ENCODE measurements around the gene ZMYND19.
"Not testable (repeated sequence)": the region's sequence is repeated elsewhere in the genome, so short reads cannot be mapped to it uniquely, and the experiment has no call there.

The ZMYND19 gene

DNA sequence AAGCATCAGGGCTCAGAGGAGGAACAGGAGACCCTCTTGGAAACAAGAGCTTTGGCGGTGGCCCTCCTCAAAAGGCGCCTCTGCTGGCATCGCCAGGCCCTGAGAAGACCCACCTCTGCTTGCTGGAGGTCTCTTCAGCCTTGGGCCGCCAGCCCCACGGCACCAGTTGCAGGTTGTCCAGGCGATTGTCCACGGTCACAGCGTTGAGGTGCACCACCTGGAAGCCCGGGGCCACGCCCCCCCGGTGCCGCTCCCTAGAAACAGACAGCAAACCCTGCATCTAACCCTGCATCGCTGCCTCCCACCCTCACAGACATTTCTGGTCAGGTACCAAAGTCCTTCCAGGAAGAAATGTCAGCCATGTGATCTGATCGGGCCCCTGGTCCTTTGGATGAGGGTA, 3.5 kb downstream of the ZMYND19 start:
- DNase-seq: no peak

DNA sequence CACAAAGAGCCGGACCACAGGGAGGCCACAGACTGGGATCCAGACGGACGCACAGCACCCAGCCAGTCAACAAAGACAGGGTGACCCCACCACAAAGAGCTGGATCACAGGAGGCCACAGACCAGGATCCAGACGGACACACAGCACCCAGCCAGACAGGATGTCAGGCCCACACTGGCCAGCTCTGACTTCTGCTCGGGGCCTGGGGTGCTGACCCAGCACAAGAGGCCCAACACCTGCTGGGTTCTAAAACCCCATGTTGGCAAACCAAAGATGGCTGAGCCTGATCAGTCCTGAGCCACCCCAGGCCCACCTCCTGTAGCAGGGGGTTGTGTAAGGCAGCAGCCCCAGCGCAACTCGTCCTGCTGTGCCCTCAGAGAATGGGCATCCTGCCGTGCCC, 6.4 kb downstream of the ZMYND19 start:
- no peak for DNase-seq

DNA sequence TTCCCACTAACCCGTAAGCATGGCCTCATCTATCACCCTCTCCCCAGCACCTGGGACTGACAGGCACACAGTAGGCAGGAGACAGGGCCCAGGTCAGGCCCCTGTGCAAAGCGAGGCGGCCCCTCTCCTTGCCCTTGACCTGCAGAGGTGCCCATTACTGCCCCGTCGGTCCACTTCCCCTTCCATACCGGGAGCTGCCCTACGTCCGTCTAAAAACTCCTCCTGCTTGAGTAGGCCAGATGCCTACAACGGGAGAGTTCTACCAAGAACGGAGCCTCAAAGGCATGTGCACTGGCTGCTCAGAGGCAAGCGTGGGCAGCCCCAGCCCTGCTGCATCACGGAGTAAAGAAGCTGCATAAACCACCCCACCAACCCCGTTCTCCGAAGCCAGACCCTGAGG, 7.0 kb downstream of the ZMYND19 start:
- DNase-seq: no peak

DNA sequence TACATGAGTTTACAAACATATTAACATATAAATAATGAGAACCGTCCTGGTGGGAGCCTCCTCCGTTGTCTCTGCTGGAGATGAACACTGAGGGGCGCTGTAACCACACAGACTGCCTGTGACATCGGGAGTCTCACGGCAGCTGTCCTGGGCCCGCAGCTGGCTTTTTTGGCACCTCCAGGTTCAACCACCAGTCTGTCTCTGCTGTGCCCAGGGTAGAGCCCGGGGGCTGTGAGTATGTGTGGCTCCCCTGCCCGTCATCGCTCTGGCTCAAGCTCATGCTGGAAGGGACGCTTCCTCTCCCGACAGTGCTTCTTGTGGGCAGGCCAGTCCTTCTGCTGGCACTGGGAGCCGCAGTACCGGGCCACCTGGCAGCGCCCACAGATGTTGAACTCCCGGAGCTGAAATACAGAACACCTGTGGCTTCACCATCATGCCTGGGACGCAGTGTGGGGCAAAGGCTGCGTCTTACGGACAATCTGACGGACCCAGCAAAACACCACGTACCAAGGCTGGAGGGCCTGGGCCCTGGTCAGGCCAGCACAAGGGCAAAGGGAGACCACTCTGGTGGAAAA, 7.9 kb downstream of the ZMYND19 start:
- no peak for DNase-seq

DNA sequence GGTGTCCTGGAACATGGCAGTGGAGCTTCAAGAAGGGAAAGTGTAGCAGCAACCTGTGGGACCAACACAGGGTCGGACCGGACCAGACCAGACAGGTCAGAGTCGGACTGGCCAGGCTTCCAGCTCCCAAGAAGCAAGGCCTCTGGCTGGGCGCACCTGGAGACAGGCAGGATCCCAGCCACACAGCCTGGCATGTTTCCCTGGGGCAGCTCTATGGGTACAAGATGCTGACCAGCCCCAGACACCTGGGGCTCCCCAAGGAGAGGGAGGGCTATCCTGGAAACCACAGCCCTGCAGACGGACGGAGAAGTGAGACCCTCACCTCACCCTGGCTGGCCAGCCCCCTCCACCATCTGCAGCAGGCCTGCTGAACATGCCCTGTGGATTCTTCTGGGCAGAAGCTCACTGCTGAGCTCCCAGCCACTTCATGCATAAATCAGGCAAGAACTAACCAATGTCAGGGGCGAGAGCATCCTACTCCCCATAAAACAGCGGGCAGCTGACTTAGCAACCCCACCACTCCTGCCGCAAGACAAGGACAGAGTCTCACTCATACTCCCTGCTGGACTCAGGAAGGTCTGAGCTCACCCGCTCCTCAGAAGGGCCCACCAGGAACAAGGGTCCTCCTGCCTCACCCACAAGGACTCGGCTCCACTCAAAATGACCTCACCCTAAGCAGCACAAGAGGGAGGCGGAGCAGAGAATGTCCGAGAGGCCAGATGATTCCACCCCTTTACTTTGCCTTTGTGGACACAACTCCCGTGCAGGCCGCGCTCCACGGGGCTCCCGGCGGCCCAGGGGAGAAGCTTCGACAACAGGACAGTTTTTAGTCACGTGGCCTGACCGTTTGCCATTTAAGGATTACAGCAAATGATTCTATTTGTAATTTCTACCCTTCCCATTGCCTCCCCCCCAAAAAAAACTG, 8.7 kb downstream of the ZMYND19 start:
- DNase-seq: no peak

DNA sequence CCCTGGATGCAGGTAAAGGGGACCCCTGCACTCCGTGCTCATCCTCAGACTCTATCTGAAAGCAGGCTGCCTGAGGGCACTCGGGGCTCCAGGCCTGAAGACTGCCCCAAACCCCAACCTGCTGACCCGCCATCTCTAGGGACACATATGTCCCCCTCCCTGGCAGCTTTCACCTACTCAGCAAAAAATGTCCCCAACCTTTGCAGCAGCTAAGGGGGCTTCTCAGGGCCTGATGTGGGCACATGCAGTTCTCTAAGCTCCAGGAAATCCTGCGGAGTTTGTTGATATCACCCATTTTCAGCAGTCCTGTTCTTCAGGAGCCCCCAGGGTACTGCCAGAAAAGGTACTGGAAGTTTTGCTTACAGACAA, 9.4 kb downstream of the ZMYND19 start:
- DNase-seq: no peak

DNA sequence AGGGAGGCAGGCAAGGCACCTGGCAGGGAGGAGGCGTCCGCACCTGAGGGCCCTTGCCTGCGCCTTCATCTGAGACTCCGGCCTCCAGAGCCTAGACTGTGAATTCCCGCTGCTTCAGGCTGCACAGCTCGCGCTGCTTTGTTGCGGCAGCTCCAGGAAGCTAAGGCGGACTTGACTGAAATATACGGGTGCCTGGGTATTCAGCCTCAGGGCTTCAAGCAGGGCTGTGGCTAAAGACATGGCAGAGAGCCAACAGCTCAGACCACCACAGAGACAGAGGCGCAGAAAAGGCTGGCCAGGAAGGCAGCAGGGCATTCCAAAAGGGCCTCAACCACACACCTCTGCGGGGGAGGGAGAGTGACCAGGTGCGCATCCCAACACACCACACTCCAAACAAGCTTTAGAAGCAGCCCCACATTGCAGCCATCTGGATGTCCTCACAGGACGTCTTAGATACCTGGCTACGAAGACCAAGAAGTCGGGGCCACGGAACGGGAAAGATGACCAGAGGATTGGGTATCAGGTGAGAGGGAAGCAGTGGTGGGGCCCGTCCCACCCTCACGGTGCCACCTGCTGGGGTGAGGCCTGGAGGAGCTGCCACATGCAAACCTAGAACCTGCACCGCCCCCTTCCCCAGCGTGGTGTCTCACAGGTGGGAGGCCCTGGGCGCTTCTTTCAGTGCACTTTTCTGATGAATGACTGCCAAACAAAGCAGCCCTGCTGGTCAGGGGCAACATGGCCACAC, 9.9 kb downstream of the ZMYND19 start:
- no peak for DNase-seq

DNA sequence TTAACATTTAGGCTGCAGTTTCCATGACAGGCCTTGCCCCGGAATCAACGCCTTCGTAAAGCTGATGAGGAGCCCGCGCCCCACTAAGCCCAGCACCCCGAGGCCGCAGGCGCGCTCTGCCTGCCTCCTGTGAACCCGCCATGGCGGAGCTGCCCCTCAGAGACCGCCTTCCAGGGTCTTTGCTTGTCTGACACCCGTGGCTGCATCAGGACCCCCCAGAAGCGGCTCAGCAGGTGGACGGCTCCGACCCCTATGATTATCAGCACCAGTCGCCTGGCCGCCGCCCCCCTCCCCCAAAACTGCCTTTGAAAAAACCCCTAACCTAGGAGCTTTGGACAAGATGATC, 11.1 kb downstream of the ZMYND19 start:
- DNase-seq: peak; percentile 48

DNA sequence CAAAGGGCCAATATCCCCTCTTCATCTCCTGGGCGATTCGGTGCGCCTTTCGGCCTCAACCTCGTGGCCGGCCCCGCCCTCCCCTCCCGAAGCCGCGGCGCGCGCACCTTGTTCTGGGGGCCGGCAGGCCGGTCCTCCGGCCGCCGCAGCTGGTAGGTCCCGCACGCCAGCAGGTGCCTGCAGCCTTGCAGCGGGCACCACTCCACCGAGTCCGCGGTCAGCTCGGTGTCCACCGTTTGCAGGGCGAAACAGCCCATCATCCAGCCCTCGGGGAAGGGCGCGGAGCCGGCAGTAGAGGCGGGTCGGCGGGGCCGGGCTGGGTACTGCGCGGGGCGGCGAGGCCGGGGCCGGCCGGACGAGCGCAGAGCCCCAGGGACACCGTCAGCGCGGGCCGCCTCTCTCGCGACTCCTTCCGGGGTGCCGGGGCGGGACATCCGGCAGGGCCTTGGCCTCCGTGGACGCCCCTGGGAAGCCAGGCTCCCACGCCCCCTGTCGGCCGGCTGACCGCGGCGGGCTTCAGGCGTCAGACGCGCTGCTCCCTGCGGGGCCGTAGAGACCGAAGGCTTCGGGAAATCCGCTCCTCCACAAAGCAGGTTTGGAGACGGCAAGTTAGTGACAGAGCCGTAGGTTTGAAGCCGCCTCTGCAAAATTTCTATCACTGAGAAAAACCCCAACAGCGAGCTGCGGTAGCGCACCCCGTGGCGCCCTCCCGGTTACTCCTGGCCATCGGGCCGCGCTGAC, 11.6 kb downstream of the ZMYND19 start, which contains the start of gene DPH7:
Gene DPH7 (minus strand): TSS at position 408 of the 741 bp plus-strand sequence. CDS start 148 bp downstream, at position 260.
- peak; percentile 94 for DNase-seq

DNA sequence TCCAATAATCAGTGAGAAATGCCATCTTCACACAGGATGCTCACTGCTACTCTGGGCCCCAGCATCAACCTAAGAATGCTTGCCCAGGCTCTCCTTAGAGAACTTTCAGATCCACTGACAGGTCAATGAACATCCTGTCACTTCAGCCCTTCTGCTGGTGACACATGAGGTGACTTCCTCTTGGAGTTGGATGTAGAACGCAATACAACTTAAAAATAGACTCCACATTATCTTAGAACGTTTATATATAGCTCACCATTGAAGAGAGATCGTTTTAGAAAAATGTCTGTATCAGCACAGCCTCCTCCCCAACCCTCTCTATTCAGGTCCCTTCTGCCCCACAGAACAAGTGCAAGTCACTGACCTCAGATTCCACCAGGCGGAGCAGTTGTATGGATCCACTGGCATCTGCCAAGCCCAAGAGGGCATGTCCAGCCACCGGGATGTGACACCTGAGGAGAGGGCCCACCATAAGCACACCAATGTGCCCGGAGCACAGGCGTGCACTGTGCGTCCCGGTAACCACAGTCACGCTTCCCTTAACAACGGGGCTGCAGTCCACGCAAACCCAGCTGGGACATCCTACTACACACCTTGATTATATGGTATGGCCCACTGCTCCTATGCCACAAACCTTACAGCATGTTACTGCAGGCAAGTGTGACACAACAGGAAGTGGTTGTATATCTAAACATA, 14.4 kb downstream of the ZMYND19 start:
- DNase-seq: no peak

DNA sequence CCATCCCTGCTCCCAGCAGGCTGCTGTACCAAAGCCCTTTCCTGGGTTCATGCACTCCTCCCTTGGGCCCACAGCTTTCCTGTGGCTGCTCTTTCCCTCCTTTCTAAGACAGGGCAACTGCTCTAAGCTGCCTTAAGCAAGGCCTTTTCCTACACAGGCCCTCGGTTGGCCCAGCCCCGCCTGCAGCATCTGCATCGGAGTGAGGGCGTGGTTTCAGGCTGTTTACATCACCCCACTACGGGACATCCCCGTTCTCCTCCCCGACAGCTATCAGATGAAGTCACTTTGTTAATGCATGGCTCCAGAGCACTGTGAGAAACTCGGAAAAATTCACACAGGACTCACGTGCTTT, 15.0 kb downstream of the ZMYND19 start:
- no peak for DNase-seq

DNA sequence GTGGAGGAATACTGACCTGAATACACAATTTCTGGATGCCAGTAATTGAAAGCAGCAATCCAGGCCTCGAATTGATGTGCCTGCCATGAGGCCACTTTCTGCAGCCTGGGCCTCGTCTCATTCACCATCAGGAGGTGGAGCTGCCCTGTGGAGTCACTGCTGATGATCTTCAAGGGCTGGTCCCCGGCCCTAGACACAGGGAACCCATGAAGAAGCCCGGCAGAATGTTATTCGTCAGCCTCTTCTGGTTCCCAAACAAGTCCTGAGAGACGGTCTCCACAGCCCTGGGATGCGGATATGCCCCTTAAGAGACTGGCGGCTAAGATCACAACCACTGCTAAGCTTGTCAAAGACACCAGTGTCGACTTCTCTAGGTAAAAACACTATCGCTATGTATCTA, 16.1 kb downstream of the ZMYND19 start:
- DNase-seq: no peak

DNA sequence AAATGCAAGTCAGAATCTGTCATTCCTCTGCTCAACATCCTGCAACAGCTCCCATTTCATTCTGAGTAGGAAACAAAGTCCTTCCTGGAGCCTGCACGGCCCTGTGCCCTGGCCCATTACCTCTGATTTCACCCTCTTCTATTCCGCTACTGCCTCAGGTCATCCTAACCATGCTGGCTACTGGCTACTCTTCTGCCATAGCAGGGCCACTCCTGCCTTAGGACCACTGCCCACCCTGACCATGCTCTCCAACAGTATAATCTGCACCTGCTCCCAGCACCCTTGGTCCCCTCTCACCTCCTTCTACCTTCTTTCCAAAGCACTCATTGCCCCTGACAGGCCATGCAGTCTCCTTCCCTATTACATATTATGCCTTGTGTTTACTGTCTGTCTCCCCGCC, 19.7 kb downstream of the ZMYND19 start:
- no peak for DNase-seq

DNA sequence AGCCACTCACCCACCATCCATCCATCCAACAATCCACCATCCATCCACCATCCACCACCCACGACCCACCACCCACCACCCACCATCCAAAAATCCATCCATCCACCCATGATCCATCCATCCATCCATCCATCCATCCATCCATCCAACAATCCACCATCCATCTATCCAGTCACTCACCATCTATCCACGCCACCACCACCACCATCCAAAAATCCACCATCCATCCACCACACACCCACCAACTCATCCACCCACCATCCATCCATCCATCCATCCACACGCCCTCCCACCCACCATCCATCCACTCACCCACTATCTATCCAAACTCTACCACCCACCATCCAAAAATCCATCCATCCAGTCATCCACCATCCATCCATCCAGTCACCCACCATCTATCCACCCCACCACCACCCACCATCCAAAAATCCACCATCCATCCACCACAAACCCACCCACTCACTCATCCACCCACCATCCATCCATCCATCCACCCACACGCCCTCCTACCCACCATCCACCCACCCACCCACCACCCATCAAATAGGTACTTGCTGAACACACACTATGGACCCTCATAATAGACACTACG, 20.6 kb downstream of the ZMYND19 start:
- DNase-seq: no peak

DNA sequence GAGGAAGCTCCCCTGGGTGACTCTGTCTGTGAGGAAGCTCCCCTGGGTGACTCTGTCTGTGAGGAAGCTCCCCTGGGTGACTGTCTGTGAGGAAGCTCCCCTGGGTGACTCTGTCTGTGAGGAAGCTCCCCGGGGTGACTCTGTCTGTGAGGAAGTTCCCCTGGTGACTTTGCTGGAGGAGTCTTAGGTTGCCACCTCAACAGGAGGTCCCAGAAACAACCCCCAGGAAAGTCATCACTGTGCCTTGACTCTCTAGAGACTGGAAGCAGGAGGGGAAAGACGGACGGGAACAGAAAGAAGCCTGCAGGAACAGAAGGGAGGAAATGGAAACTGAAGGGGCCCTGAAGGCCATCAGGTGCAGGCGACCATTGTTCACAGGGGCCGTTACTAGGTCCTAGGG, 21.9 kb downstream of the ZMYND19 start:
- DNase-seq: not testable (repeated sequence)

DNA sequence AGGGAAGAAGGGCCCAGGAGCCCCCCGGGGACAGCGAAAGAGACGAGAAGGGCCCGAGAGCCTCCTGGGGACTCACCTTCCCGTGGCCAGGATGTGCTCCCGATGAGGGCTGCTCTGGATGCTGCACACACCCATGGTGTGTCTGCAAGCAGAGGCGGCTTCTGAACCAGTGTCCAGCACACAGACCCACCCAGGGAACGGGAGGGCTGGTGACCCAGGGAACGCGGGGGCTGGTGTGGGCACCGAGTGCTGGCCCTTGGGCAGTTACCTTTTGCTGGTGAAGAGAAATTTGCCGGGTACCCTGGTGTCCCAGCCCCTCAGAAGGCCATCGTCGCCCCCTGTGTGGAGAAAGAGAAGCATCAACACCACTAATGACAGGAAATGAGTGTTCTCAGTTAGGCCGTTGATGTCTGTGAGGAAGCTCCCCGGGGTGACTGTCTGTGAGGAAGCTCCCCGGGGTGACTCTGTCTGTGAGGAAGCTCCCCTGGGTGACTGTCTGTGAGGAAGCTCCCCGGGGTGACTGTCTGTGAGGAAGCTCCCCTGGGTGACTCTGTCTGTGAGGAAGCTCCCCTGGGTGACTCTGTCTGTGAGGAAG, 25.4 kb downstream of the ZMYND19 start:
- DNase-seq: peak; percentile 18

DNA sequence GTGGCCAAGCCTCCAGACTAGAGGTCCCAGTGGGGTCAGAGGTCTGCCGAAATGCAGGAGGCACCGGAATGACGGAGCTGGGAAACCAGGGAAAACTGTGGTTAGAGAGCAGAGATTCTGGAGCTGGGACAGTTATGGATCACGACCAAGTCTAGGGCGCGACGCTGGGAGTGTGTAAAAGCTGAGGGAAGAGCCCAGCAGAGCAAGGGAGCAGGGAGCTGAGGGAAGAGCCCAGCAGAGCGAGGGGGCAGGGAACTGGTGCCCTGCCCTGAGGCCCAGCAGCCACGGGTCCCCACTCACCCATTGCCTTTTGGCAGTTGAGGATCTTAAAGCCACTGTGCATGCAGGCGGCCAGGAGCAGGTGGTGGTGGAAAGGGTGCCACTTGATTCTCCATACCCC, 26.2 kb downstream of the ZMYND19 start:
- peak; percentile 19 for DNase-seq

DNA sequence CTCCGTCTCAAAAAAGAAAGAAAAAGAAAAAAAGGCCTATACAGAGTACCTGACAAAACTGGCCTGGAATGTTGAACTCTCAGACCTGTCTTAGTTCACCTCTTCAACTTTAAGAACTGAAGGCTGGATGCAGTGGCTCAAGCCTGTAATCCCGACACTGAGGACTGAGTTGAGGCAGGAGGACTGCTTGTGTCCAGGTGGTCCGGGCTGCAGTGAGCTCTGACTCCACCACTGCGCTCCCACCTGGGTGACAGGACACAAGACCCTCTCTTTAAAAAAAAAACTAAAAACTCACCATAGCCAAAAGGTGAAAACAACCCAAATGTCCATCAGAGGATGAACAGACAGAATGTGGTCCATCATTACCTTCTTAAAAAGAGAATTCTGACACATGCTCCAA, 32.2 kb downstream of the ZMYND19 start:
- peak; percentile 9 for DNase-seq

DNA sequence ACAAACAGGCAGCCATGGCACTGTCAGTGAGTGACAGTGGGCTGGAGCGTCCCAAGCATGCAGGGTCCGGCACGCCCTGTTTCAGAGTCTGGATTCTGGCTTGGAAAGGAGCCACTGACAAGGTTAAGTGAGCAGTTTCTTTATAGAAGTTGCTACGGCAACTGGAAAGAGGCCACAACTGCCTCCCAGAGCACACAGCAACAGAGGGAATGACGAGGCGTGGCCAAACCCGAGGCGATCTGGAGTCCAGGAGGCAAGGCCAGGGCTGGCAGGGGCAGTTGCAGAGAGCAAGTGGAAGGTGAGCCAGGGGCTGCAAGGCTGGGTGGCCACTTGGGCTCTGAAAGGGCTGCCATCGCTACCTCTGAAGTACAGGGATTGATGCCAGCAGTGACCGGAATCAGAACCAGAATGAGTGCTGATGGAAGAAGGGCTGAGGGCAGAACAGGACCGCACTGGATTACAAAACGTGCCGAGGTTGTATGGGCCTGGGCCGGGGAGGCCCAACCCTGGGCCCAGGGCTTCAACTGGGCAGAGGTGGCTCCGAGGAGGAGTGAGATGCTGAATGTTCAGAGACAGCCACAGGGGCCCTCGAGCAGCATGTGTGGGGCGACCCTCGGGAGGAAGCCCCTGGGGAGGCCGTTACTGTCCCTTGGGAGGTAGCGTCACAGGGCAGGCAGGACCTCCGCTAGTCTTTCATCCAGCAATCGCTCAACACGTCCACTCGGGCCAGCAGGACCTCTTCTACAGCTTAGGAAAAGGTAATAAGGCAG, 34.1 kb downstream of the ZMYND19 start:
- DNase-seq: peak; percentile 20

DNA sequence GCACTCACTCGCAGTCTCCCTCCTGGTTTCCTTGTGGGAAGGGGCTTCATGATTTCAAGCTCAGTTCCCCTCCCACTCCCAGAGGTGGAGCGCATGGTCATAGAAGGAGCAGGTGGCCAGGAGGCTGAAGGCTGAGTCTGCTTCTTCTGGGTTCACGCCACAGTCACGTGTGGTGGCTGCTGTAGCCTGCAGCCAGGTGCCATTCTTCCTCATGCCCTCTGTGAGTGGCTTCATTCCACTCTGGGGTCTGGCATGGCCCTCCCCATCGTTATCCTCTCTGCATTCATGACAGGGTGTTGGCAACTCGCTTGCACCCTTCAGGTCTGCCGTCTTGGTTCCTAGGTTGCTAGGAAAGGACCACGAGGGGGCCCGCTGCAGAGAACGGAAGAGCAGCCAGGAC, 35.1 kb downstream of the ZMYND19 start:
- peak; percentile 20 for DNase-seq

DNA sequence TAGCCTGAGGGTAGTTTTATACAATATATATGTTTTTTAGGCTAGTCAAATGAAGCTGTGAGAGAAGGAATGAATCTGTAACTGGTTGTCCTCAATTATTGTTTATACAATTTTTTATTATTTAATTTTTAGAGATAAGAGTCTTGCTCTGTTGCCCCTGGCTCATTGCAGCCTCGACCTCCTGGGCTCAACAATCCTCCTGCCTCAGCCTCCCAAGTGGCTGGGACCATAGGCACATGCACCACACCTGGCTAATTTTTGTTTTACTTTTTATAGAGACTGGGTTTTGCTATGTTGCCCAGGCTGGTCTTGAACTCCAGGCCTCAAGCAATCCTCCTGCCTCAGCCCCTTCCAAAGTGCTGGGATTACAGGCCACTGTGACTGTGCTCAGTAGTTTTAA, 36.0 kb downstream of the ZMYND19 start:
- no peak for DNase-seq

Data from left hindlimb (tissue), 1 donor.